ENCODE data around the gene GPR132.
"Not testable (repeated sequence)": the region's sequence is repeated elsewhere in the genome, so short reads cannot be mapped to it uniquely, and the experiment has no call there.

Gene GPR132

GRCh38 chr14:105075379-105076295 lies 10.4 kb upstream of the GPR132 start:
- no peak for DNase-seq (ENCODE audit: low spot score)

DNA sequence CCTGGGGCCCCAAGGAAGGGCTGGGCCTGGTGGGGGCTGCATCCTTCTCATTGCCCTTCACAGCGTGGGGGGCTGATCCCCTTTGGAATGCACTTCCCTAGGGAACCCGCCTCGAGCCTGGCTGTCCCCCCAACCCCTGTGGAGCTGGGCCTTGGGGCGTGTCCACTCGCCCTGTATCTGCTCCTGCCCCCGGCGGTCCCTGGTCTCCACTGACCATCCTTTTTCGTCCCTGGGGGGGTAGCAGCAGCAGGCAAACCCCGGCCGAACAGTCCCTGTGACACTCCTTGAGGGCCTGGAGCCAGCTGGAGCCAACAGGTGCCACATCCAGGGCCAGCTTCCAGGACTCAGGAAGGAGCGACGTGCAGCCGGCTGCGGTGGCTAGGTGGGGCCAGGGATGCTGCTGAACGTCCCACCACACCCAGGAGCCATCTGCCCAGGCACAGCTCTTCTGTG lies 9.4 kb upstream of the GPR132 start:
- no peak for DNase-seq (ENCODE audit: low spot score)

DNA sequence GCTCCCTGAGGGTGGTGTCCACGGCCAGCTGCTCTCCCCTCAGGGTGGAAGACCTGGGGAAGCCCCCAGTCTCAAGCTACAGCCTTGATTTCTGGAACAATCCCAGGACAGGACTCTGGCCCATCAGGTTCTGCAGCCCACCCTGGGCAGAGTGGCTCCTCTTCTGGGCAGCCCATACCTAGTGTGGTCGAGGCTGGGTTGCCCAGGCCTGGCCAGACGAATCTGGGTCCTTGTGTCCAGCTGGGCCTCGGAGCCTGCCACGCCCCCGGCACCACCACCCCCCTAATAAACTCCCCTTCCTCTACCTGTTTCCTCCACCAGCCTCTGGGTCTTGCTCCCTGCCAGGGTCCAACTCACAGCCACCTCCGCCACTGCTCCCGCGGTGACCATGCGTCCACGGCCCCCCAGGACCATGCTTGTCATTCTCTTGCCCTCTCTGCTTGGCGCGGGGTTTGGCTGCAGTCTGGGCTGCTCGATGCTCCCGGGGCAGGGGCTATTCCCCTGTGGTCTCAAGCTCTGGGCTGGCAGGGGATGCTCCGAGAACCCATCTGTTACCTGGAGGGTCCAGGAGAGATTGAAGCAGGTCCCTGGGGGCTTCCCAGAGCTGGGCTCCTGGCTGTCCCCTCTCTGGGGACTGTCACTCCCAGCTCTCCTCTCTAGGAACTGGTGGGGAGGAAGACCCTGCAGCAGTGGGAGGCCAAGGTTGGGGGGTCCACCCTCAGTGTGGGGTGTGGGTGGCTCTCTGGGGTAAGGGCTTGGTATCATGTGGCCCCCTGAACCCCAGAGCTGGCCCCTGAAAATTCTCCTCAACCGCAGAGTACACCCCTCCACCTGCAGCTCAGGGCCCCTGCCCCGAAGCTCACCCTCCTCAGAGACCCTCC lies 8.7 kb upstream of the GPR132 start:
- DNase-seq (ENCODE audit: low spot score), result no peak

DNA sequence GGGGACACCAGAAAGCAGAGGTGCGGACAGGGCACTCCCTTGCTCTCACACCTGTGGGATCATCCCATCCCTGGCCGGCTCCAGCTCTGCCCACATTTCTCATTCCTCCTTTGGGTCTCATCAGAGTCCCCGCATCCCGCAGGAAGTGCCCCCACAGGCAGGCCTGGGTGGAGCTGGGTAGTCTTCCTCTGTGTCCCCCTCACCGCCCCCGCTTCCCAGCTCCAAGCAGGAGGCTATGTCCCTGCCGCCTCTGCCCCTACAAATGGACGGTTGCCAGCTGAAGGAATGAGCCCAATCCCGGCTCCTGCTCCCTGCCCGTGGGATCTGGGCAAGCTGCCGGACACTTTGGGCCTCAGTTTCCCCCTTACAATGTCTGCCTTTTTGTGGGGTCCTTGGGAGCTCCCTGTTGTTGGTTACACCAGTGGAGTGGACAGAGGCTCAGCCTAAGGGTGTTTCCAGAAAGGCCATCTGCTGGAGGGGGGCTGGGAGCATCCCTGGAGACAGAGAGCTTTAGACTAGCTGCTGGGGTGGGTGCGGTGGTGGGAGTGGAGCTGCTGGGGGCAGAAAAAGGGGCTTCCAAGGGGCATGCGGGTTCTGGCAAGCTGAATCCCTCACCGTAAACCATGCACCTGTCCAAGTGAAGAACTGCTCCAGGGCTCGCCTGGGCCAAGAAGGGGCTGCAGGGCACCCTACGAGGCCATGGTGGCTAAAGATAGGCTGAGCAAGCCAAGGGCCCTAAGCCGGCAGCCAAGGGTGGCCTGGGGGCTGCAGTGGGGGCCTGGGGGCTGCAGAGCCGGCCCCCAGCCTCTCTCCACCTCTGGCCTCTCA lies 7.9 kb upstream of the GPR132 start:
- DNase-seq (ENCODE audit: low spot score), result no peak

GRCh38 chr14:105072381-105072861 lies 7.2 kb upstream of the GPR132 start:
- no peak for DNase-seq (ENCODE audit: low spot score)

DNA sequence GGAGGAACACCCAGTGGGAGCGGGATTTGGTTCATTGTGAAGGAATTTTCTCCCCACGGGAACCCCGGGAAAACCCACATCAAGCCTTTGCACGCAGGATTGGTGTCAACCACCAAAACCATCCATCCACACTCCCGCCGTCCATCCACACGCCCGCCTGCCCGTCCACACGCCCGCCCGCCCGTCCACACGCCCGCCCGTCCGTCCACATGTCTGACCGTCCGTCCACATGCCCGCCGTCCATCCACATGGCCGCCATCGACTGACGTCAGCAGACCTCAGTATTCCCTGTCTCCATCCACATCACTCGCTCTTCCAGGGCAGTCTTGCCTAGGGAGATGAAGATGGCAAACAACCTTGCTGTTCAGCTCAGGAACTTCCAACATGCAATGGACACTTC lies 6.7 kb upstream of the GPR132 start:
- no peak for DNase-seq (ENCODE audit: low spot score)

- no peak for DNase-seq (ENCODE audit: low spot score)
These were observed 6.1 kb upstream of the GPR132 start for GRCh38 chr14:105071326-105071725.

DNA sequence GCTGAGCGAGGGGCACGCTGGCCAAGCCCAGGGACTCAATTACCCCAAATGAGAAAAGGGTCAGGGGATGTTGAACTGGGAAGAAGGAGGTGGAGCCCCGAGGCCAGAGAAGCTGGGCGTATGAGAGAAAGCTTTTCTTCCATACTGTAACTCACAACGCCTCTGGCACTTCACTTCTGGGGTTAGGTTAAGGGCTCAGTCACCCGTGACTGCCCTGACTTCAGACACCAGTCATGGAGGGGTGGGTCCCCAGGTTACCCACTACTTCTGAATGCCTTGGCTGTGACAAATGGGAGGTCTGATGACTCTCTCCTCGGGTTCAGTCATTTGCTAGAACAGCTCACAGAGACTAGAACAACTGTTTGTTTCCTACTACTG lies 5.5 kb upstream of the GPR132 start:
- DNase-seq (ENCODE audit: low spot score), result no peak

- DNase-seq (ENCODE audit: low spot score), result no peak
These were observed 4.9 kb upstream of the GPR132 start for GRCh38 chr14:105069871-105070759.

- DNase-seq (ENCODE audit: low spot score), result no peak
These were observed 4.3 kb upstream of the GPR132 start for GRCh38 chr14:105069522-105069870.

DNA sequence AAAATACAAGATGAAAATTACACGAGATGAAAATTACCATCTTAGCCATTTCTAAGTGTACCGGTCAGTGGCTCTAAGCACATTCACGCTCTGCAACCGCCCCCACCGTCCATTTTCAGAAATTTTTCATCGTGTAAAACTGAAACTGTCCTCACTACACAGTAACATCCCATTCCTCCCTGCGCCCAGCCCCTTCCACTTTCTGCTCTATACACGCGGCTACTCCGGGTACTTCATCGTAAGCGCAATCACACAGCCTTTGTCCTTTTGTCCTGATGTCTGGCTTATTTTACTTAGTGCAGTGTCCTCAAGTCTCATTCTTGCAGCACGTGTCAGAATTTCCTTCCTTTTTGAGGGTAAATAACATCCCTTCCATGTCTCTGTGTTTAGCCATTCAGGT lies 3.6 kb upstream of the GPR132 start:
- no peak for DNase-seq (ENCODE audit: low spot score)

DNA sequence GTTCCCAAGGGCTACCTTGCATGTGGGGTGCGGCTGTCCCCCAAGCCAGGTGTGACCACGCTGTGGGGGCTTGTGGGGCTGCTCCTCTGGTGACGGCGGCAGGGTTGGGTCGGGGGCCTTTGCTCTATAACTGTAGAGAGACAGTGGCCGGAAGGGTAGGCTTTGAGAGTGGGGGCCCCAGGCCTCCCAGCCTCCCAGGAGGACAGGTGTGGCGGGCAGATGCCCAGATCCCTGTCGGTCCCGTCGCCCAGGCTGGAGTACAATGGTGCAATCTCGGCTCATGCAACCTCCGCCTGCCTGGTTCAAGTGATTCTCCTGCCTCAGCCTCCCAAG lies 2.7 kb upstream of the GPR132 start:
- no peak for DNase-seq (ENCODE audit: low spot score)

DNA sequence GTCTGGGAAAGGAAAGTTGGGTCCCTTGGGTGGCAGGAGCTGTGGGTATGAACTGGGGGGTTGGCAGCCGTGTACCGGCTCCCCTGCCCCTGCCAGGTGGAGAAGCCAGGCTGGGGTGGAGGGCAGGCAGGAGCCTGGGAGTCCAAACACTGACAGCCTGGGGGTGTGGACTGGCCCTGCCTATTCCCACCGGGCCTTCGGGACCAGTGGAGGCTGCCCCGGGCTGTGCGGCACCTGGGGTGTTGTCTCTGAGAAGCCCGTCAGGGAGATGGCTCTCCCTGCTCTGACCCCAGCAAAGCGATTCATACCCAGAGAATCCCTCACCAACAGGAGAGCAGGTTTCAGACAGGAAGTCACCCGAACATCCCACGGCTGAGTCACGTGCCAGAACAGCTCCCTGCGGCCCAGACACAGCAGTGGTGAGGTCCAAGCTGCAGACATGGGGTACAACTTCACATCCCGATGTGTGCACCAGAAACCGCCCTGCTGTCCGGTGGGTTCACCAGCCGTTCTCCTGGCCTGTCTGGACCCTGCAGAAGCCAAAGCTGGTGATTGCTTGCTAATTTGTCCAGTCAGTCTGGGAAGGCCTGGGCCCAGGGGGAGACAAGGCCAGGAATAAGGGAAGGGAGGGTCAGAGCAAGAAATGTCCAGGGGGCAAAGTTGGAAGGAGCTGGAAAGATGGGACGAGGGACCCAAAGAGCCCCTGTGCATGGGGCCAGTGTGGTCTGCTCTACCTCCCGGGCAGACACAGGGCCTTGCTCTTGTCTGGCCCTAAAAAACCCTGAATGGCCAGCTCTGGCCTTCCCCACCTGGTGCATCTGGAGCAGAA lies 2.1 kb upstream of the GPR132 start:
- DNase-seq (ENCODE audit: low spot score), result no peak

DNA sequence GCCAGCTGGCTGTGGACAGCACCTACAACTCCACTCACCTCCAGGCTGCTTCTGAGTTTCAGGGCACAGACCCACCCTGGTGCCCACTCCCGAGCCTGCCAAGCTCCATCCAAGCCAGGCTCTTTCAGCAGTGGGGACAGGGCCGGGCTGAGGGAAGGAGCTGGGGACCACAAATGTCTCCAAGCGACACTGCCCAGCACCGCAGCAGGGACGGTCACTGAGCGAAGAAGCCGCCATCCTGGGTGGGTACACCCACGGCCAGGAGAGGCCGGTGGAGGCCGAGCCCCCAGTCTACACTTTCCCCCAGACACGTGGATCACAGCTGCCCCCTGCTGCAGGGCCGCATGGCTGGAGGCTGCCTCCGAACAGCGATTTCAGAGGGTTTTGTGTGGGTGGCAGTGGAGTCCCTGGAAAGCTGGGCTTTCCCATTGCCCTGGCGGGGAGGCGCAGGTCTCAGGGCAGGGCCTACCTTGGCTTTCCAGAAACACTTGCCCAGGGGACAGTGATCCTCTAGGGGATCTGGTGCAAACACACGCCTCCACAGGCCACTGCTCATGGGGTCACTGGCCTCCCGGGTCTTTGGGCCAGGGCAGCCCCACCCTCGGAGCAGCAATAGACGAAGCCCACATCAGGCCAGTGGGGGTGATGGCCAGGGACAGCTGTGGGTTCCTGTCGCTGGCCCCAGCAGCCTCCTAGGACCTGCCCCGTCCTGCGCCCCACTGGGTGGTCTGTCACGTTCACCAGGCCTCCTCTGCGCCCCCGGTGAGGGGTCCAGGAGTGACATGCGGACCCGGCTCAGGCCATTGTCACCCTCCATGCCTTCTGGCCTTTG lies 1.2 kb upstream of the GPR132 start:
- no peak for DNase-seq (ENCODE audit: low spot score)

GRCh38 chr14:105064721-105065143 lies 498 bp downstream of the GPR132 start:
- no peak for DNase-seq (ENCODE audit: low spot score)

GRCh38 chr14:105064001-105064400 lies 1.2 kb downstream of the GPR132 start:
- DNase-seq (ENCODE audit: low spot score), result no peak

DNA sequence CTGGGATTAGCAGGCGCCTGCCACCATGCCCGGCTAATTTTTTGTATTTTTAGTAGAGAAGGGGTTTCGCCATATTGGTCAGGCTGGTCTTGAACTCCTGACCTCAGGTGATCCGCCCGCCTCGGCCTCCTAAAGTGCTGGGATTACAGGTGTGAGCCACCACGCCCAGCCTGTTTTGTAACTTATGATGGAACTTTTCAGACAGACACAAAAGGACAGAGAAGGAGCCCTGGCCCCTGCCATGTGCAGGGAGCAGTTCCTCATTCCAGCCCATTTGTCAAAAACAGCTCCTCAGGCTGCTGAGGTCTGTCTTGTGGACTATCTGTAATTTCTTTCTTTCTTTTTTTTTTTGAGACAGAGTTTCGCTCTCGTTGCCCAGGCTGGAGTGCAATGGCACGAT lies 1.7 kb downstream of the GPR132 start:
- DNase-seq (ENCODE audit: low spot score), result not testable (repeated sequence)

- no peak for DNase-seq (ENCODE audit: low spot score)
These were observed 2.2 kb downstream of the GPR132 start for GRCh38 chr14:105063056-105063455.

DNA sequence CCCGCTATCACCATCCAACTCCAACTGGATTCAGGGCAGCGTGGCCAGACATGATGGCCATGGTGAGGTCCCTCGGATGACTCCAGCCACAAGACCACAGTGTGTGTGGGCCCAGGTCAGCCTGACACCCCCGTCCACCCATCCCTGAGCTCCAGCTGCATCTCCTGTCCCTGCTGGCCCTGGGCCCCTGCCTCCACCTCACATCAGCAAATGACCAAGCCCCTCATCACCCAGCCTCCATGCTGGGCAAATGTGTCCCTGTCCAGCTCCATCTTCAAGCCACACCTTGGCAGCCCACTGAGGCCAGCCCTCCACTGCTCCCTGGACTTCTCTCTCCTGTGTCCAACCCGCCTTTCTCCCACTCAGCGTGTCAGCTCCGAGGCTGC lies 3.2 kb downstream of the GPR132 start:
- no peak for DNase-seq (ENCODE audit: low spot score)

All from LoVo (cell line).